Fibroblast of the conjunctiva (primary cell): Measurements from ENCODE around the gene SPAAR.
A peak's percentile ranks its signal among the peaks of the same experiment; 100 is the strongest.

Experiments
- DNase-seq: peaks from one replicate; pipeline ENCODE4 v3.0.0-alpha.2; 2010; ENCODE audit warnings: low read depth

The SPAAR gene

DNA sequence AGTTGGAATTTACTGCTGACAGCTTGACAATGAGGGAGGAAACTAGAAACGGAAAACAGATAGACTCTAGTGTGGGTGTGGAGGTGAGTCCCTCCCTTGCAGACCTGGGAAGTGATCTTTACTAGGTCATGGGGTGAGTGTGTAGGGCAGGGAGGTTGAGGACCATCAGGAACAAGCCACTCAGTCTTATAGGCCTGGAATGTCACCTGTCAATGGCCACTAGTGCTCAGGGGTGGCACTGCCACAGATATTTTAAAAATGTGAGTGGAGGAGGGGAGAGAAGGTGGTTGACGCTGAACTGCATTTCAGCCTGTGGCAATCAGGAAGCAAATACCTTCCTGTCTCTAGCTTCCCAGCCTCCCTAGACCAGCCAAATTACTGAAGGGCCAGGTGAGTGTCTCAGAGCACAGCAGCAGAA, 39.6 kb downstream of the SPAAR start:
- DNase-seq = no peak

- DNase-seq = no peak
These were observed 42.4 kb downstream of the SPAAR start for GRCh38 chr9:35951736-35952135.

DNA sequence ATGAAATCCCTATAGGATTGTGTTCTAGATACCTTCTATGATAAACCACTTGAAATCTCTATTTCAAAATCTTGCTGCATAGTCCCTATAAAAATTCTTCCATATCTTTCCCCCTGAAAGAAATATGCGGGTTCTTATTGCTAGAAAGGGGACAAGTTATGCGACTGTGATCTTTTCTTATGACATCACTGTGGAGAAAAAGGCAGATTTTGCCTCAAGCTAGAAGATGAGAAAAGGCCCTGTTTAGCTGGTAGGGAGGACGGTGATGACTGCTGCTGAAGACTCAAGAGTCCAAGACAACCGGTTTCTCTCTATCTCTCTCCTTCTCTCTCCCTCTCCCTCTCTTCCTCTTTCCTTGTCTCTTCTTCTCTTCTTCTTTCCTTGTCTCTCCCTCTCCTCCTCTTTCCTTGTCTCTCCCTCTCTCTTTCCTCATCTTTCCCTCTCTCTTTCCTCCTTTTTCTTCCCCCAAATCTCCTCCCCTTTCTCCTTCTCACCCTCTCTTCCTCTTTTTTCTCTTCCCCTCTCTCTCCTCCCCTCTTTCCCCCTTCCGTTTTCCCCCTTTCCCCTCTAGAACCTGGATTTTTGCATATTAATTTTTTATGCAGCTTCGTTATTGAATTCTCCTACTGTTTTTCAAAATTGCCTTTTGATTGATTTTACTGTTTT, 43.4 kb downstream of the SPAAR start:
- no peak for DNase-seq

- peak; percentile 86 for DNase-seq
These were observed 45.8 kb downstream of the SPAAR start for GRCh38 chr9:35954942-35955546.

GRCh38 chr9:35956651-35957050, 47.4 kb downstream of the SPAAR start:
- DNase-seq = no peak

DNA sequence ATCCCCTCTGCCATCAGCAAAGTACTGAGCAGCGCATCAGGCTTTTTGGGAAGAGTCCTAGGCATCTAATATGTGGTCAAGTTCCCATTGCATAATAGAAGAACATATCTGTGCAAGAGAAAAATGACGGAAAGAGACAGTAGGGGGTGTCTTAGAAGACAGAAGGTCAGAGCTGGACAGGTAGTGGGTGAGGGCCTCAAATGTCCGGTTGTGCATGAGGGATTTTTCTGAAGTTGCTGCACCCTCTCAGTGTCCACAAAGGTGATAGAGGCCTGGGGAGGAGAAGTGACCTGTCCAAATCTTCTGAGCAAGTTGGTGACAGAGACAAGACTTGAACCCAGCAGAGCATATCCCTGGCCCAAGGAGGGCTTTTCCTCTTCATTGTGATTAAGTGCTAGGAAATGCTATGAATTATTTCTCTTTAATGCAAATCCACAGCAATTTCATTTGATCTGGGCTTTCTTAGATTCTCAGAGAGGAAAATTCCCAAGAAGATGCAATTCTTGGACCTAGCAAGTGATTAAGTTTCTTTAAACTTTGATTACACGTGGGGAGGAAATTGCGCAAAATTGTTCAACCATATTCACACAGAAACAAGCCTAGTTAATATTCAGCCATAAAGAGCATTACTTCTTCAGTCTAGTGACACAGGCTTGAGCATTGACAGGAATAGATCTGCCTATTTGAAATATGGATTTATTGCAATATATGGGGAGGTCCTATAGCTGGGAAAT, 49.0 kb downstream of the SPAAR start, which contains the start of gene OR2S2:
Gene OR2S2 (minus strand): TSS at position 51 of the 734 bp plus-strand sequence. CDS start 56 bp downstream, outside the sequence.
- DNase-seq = no peak

DNA sequence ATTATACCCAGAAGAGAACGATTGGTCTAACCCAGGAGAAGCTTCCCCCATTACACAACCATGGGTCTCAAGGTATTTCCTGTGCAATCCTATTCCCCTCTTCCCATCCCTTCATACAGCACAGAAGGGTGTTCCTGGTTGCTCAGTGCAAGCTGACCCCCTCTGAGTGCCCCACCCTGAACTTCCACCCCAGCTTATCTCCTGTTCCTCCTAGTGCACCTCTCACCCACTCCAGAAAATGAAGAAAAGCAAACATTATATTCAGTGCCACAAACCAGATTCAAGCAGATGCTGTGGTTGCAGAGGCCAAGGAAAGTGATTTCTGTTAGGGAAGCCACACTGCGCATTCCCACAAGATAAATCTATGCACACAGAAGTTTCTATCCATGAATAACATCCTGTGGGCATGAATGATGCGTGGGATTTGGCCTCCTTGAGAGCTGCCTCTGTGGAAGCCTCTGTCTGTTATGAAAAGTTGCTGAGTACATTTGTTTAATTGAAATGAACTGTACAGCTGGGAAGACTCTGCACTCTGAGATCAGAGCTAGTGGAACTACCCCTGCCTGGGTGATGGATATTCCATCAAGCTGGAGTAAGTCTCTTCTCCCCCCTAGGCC, 50.9 kb downstream of the SPAAR start:
- DNase-seq = no peak
